ENCODE measurements around the gene PSMD11.

The PSMD11 gene

DNA sequence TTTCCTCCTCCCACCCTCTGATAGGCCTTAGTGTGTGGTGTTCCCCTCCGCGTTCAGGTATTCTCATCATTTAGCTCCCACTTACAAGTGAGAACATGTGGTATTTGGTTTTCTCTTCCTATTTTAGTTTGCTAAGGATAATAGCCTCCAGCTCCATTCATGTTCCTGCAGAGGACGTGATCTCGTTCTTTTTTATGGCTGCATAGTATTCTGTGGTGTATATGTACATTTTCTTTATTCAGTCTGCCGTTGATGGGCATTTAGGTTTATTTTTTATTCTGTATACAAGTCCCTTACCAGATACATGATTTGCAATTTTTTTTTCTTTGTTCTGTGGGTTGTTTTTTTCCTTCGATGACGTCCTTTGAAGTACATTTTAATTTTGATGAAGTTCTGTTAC, 23.6 kb downstream of the PSMD11 start:
- no peak for FAIRE-seq

DNA sequence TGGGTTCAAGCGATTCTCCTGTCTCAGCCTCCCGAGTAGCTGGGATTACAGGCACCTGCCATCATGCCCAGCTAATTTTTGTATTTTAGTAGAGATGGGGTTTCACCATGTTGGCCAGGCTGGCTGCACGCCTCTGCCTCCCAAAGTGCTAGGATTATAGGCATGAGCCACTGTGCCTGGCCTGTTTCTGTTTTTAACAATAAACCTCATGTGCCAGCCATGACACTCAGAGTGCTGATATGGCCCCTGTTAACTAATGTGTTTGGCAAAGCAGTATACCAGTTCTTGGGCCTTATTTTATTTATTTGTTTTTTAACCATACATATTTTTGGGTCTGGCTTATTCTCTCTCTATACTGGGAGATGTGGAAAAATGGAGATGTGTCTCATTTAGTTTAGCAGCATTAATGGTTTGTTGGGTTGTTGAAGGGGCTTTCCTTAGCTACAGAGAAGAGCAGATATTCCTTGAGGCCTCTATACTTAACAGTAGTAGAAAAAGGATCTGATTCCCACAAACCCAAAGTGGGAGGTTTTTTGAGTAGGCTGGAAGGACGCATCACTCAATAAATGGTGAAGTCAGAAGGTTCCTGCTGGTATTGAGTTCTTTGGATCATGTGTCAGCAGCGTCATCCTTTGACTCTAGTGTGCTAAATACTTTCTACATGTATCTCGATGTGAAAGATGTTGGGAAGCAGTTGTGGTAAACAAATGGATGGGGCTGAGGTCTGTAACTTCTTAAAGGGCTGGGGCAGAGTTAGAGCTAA, 26.3 kb downstream of the PSMD11 start:
- FAIRE-seq, result no peak

DNA sequence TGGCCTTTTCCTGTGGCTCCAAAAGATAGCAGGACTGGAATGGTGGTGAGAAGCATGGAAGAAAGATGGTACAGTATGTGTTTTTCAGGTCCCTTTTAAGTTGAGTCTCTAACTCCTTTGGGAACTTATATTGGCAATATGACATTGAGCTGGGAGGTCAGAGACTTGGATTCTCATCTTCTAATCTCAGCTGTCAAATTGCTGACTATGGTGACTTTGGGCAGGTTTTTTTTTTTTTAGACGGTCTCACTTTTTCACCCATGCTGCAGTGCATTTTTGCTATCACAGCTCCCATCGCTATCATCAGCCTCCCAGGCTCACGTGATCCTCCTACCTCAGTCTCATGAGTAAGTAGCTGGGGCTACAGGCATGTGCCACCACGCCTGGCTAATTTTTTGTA, 27.3 kb downstream of the PSMD11 start:
- no peak for FAIRE-seq

DNA sequence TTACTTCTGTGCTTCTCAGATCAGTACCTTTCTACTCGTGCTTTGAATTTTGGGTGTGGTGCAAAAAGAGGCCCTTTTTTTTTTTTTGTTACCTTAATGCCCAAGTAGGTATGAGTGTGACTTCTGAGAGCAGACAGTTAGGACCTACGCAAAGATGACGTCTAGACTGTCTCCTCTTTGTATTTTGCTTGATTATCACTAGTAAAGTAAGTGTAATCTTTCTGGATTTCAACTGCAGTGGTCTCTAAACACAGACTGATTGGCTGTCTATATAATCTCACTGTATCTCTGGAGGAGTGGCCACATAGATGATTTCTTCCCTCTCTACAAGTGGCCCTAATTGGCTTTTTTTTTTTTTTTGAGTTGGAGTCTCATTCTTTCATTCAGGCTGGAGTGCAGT, 30.9 kb downstream of the PSMD11 start:
- FAIRE-seq, result no peak

DNA sequence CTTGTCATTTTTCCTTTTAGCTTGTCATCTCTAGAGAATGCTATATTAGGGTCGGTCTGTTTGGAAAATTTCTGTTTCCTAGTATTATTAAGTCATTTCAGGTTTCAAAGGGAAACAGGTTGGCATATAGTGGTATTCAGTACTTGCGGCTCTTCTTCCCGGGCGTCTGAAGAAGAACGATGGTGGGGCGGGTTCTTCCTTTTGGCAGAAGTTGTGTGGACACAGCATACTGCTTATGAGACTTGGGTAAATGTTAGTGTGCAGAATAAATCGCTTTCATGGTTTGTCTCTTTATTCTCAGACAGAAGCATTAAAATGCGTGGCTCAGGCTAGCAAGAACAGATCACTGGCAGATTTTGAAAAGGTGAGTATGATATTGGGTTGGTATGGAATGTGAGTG, 32.9 kb downstream of the PSMD11 start:
- no peak for FAIRE-seq

DNA sequence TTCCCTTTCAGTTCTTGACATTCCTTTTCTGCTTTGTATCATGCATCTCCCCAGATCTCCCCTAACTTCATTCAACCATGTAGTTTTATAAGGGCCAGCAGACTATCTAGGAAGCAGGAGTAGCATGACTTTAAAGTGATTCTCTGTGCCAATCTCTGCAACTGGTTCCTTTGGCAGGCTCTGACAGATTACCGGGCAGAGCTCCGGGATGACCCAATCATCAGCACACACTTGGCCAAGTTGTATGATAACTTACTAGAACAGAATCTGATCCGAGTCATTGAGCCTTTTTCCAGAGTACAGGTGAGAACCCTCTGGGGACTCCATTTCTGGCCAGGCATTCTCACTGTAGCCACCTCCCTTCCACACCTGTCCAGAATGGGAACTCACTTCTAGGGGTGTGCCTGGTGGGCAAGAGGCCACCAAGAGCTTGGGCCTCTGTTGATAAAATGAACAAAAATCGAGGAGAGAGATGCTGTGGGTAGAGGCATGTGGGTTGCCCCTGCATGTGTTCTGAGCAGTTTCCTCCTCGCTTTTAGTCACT, 34.8 kb downstream of the PSMD11 start:
- no peak for FAIRE-seq

DNA sequence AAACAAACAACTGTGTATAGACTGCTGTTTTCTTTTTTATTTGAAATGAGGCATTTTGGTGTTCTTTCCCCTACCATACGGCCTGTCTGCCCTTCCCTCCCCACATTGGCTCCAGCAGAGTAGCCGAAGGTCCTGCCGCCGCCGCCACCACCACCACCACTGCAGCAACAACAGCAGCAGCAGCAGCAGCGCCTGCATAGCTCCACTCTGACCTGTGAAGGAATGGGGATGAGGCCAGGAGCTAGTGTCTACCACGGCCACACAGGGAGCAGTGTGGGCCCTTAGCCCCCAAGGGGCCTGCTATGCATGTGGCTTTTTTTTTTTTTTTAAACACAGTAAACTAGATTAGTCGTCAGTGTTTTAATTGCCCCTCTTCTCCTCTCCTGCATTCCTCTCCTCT, 36.9 kb downstream of the PSMD11 start:
- no peak for FAIRE-seq

DNA sequence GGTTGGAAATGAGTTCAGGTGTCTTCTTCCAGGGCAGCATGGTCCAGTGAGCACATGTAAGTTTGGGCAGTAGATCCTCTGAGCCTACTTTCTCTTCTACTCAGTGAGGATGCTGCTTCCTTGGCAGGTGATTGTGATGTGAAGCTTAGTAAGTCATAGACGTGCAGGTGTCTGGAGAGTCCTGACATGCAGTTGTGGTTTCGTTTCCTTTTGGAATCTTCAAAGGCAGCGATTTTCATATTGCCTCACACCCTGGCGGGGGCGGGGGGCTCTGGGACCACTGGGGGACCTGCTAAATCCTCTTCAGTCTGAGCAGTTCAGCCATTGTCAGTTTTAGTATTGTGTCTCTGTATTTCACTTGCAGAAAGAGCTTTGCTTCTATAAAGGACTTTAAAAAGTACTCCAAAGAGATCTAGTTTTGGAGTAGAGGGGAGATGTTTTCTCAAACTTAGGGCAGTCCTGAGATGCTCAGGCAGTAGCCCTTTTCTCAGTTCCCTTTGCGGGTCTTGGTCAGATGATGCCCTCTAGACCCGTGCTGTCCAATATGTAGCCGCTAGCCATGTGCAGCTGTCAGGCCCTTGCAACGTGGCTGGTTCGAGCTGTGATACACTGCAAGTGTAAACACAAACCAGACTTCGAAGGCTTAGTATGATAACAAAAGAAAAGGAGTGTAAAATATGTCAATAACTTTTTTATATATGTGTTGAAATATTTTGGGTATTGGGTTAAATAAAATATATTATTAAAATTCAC, 38.4 kb downstream of the PSMD11 start:
- no peak for FAIRE-seq

DNA sequence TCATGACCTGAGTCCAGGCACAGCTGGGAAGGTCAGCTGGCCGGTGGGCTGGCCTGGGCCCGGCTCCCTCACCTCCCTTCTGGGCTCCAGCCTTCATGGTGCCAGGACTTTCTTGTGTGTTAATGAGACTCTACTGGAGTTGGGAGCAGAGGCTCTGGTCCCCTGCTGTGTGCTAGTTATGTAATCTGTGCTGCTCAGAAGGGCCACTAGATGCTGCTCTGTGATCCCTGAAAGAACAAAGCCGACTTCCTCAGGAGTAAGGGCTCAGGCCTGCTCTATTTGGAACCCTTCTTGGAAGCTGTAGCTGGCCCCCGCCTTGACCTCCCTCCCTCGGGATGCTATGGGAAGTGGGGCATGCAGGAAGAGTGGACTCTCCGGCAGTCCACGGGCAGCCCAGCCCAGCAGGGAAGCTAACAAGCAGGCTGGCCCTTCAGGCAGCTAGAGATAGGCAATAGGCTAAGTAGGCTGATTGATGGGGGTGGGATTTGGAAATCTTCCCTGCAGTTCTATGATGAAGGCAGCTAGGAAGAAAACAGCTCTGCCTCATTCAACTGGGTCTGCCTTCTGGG, 39.2 kb downstream of the PSMD11 start:
- FAIRE-seq, result peak; percentile 53

DNA sequence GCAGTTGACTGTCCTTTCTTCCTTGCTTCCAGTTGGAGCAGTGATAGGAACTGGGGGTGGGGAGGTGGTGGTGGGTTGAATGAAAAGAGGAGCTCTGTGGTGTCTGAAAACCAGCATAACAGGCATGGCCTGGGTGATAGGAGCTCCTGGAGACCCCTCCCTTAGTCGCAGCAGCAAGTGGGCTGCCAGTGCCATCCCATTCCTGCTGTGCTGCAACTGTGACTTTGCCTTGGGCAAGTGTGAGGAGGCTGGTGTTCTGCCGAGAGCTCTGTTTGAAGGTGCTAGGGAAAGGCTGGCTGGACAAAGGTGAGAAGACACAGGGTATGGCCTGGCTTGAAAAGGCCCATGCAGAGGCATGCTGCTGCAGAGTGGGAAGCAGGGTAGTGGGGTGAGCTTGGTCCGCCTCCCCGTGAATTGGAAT, 39.7 kb downstream of the PSMD11 start:
- no peak for FAIRE-seq

DNA sequence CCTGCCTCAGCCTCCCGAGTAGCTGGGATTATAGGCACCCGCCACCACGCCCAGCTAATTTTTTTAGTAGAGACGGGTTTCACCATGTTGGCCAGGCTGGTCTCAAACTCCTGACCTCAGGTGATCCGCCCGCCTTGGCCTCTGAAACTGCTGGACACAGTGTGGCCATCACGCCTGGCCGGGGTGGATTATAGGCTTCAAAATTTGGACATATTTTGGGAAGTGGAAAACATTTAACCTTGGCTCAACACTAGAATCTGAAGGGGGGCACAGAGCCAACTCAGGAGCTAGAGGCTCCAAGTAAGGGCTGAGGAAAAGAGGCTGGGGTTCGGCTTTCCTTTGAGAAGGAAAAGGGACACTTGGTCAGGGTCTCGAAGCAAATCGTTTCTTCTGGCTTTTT, 40.3 kb downstream of the PSMD11 start:
- FAIRE-seq, result no peak

DNA sequence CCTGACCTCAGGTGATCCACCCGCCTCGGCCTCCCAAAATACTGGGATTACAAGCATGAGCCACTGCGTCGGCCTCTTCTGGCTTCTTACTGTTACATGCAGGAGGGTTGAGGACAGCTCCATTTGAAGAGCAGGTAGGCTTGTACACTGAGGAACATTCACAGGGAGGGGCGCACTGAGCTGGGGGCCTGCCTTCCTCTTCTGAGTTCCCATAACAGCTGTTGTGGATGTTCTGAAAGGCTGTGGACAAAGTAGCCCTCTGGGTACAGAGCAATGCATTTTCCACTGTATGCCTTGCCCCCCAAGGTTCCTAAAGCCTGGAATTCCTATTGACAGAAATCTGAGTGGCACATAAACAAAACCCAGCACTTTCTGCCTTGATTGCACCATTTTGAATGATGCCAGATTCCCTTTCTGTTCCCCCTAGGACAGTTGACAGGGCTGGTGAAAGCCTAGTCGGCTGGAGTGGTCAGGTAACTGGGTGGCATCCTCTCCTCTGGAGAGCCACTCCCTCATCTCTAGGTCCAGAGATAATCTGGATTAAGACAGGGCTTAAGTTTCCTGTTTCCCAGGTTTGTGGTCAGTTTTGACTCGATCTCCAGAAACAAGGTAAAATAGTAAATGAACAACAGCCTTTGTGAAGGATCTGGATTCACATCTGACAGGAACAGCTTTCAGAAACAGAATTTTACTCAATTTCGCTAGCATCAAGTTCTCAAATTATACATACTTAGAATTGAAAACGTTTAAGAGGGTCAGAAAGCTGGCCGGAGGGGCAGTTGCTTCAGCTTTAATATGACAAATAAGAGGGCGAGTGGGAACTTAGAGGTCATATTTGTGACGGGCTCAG, 41.2 kb downstream of the PSMD11 start:
- no peak for FAIRE-seq

DNA sequence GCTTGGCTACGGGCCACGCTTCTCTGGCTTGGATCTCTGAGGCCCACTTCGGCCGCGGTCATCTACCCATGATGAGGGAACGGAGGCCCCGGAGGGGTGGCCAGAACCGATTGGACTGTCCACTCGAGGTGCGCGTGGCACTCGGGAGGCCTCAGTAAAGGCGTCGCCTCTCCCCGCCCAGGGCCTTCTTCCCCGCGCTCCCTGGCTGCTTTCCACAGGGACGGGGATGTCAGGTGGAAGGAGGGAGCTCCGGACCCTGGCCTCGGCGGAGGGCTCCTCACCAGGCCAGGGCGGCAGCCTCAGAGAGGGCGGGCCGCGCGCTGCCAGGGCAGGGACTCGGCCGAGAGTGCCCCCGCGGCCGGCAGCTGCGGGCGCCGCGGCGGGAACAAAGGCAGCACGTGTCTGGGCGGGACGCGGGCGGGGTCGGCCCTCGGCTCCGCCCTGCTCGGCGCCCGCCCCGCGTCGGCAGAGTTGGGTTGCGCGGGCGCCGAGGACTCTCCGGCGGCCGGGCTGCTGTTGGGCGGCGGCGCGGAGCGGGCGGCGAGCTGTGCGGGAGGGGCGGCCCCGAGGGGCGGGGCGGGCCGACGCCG, 41.9 kb downstream of the PSMD11 start:
- no peak for FAIRE-seq

DNA sequence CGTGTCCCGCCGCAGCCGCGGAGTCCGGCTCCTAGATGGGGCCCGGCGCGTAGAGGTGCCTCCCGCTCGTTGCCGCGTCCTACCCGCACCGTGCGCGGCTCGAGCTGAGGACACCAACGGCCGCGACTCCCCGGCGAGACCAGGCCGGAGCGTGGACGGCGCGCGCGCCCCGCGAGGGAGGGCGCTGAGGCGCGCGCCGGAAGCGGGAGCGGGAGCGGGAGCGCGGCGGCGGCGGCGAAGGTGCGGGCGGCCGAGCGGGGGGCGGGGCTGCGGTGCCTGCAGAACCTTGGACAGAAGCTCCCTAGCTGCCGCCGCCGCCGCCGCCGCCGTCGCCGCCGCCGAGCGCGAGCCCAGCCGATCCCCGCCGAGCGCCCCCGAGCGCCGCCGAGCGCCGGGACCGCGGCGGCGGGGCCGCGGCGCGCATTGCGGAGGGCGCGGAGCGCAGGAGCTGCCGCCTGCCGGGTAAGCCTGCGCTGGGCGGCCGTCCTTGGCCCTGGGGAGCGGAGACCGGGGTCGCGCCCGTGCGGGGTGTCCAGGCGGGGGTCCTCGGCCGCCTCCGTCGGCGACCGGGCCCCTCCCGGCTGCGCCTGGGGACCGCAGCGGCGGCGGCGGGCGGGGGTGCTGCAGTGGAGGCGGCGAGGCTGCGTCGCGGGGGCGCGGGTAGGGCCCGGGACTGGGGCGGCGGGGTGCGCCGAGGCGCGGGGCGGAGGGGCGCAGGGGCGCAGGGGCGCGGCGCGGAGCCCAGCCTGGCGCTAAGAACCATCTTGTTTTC, 42.6 kb downstream of the PSMD11 start, which contains the start of gene CDK5R1:
Gene CDK5R1, plus strand, starts transcription at position 293 of the 772 bp plus-strand sequence. CDS start 628 bp downstream, outside the sequence.
- FAIRE-seq, result no peak

DNA sequence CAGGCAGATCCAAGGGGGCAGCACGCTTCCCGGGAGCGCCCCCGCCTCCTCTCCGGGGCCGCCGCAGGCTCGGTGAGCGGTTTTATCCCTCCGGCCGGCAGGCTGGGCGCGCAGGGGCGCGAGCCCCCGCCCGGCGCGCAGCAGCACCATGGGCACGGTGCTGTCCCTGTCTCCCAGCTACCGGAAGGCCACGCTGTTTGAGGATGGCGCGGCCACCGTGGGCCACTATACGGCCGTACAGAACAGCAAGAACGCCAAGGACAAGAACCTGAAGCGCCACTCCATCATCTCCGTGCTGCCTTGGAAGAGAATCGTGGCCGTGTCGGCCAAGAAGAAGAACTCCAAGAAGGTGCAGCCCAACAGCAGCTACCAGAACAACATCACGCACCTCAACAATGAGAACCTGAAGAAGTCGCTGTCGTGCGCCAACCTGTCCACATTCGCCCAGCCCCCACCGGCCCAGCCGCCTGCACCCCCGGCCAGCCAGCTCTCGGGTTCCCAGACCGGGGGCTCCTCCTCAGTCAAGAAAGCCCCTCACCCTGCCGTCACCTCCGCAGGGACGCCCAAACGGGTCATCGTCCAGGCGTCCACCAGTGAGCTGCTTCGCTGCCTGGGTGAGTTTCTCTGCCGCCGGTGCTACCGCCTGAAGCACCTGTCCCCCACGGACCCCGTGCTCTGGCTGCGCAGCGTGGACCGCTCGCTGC, 43.3 kb downstream of the PSMD11 start:
- no peak for FAIRE-seq

DNA sequence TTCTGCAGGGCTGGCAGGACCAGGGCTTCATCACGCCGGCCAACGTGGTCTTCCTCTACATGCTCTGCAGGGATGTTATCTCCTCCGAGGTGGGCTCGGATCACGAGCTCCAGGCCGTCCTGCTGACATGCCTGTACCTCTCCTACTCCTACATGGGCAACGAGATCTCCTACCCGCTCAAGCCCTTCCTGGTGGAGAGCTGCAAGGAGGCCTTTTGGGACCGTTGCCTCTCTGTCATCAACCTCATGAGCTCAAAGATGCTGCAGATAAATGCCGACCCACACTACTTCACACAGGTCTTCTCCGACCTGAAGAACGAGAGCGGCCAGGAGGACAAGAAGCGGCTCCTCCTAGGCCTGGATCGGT, 43.9 kb downstream of the PSMD11 start:
- FAIRE-seq, result no peak

DNA sequence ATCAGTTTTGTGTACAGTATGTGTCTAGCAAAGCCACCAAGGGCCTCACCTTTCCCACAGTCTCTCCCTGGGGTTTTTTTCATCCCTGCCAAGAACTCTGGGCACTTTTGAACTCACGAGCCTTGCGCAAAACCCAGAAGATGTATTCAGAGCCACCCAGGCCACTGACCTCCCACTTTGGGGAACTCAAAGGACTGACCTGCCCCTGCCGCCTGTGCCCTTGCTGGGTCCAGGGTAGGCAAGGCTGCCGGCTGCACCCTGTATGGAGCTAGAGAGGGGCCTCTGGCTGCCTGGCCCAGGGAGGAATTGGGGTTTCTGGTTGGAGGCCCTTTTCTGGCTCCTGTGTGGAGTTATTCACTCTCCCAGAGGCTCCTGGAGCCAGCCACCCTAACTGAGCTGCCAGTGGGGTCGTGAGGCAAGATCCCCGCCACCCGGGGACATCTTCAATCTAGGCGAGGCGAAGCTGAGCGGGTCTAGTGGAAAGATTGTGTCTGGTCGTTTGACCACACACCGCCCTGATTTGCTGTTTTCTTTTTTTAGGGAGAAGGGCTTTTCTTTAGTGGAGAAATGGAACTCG, 44.4 kb downstream of the PSMD11 start:
- no peak for FAIRE-seq

DNA sequence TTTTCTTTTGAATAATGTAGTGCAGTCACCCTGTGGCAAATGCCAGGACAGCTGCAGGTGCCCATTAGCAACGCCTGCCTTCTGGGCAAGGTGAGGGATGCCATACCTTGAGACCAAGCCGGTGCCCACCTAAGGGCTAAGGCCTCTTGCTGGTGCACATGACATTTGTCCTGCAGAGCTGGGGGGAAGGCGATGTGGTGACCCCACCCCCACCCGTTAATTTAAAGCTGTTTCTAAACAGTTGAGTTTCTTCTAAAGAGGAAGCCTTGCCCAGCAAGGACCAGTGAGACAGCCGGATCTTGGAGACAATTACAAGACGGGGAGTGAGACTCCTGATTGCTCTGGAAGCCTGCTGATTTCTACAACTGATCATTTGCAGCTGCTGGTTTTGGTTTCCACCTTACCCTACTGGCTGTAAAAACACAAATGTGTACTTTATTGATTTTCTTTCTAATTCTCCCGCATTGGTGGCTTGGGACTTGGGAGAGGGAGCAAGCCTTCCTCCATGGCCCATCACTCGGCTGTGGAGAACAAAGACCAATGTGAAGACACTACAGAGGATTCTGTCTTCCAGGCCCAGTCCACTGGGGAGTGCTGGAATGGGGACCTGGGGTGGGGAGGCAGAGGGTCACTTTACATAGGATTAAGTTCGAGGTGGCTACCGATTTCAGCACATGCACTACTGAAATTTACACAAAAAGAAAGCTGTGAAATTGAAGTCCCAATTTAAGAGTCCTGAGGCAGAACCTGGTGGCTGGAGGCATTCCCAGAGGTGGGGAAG, 45.2 kb downstream of the PSMD11 start:
- FAIRE-seq, result no peak

DNA sequence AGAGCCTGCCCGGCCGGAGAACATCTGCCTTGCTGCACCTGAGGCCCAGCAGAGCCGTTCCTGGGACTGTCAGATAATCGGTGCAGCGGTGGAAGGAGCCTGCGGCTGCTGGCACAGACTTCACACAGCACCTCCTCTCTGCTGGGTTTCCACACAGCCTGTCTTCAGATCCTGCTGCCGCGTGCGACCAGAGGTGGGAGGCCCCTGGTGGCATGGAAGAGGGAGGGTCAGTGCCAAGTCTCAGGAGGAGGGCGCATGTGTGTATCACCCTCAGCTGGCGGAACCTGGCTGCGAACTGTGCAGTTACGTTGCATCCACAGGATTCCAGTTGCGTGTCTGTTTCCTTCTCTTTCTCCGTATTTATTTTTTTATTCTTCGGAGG, 45.8 kb downstream of the PSMD11 start:
- no peak for FAIRE-seq
